ENCODE results near the gene ZBTB1. TPM values are rescaled to one million over a fixed set of nuclear protein-coding genes. Genes with fewer than 3 reads are reported as not detected.
A peak's percentile ranks its signal among the peaks of the same experiment; 100 is the strongest.

The ZBTB1 gene, protein sequence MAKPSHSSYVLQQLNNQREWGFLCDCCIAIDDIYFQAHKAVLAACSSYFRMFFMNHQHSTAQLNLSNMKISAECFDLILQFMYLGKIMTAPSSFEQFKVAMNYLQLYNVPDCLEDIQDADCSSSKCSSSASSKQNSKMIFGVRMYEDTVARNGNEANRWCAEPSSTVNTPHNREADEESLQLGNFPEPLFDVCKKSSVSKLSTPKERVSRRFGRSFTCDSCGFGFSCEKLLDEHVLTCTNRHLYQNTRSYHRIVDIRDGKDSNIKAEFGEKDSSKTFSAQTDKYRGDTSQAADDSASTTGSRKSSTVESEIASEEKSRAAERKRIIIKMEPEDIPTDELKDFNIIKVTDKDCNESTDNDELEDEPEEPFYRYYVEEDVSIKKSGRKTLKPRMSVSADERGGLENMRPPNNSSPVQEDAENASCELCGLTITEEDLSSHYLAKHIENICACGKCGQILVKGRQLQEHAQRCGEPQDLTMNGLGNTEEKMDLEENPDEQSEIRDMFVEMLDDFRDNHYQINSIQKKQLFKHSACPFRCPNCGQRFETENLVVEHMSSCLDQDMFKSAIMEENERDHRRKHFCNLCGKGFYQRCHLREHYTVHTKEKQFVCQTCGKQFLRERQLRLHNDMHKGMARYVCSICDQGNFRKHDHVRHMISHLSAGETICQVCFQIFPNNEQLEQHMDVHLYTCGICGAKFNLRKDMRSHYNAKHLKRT
- total RNA-seq (ENCODE audit: insufficient read depth, low replicate concordance) = 82.3 TPM

DNA sequence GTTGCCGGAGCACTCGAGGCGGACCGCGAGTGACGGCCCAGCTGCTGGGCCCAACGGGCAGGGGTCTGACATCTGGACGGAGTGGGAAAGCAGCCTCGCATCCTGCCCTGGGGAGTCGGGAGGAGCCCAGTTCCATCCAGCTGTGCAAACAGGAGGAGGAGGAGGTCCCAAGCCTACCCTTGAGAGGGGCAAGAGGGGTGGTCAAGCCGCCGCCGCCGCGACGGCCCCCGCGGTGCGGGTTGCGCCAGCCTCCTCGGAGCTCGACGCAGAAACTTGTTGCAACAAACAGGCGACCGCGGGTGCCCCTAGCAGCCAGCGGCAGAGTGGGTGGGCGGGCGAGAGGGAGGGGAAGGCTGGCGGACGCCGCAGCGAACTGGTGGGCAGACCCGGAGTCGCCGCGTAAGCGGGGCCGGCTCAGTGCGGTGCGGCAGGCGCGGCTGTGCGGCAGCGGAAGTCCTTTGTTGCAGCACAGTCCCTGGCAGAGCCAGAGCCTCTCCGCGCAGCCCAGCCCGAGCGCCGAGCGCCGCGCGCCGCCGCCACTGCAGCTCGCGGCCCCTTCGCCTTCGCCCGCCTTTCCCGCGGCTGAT, at the start of gene ZBTB1:
ZBTB1 (plus strand) TSS at position 461 of the 587 bp plus-strand sequence. CDS start 16,735 bp downstream, outside the sequence.
- peak; percentile 88 for DNase-seq (ENCODE audit: low spot score)

DNA sequence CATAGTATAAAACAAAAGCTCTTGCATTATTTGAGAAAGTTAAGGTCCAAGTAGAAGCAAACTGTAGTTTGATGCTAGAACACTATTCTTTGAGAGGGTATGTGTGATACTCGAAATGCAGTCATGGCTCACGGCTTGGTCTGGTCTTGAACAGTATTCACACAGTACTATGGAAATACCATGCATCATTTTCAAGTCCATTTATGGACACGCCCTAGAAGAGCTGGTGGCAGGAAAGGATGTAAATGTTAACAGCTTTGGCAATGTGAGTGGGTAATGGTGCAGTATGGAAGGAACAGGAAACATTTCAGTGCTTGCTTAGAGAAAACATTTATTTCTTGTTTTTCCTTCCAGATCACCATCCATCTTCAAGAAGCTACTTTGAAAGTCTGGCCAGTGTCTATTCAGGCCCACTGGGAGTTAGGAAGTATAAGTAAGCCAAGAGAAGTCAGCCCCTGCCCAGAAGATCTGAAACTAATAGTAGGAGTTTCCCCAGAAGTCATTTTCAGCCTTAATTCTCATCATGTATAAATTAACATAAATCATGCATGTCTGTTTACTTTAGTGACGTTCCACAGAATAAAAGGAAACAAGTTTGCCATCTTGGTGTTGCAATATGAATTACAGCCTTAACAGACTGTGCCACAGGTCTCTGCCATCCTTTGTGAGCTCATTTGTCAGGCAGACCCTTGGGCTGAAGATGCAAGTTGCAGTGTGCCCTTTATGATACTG, 45.0 kb upstream of the ZBTB1 start:
- no peak for DNase-seq (ENCODE audit: low spot score)

DNA sequence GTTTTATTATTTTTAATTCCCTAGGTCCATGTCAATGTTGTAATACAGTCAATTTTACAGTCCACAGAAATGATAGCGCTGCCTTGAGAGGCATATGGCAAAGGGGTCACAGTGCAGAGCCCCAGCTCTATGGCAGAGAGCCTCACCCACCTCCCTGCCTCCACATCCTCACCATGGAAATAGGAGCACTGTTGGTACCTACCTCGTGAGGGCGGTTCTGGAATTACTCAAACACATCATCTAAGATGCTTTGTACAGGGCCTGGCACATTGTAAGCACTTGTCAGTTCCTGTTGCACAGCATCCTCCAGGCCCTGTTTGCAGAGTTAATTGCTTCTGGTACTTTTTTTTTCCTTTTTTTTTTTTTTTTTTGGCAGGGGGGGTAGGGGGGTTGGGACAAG, 43.3 kb upstream of the ZBTB1 start:
- no peak for DNase-seq (ENCODE audit: low spot score)

DNA sequence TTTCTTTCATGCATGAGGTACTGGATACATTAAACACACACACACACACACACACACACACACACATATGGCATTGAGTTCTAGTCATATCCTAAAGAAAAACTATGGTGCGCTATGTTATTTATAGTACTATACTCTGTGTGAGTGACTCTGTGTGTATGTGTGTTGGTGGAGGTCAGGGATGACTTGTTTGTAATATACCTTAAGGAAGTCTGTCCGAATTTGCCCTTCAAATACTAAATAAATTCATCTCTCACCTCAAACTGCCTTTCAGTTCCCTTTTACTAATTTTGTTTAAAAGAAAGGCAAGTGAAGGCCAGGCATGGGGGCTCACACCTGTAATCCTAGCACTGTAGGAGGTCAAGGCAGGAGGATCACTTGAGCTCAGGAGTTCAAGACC, 41.4 kb upstream of the ZBTB1 start:
- DNase-seq (ENCODE audit: low spot score) = no peak

DNA sequence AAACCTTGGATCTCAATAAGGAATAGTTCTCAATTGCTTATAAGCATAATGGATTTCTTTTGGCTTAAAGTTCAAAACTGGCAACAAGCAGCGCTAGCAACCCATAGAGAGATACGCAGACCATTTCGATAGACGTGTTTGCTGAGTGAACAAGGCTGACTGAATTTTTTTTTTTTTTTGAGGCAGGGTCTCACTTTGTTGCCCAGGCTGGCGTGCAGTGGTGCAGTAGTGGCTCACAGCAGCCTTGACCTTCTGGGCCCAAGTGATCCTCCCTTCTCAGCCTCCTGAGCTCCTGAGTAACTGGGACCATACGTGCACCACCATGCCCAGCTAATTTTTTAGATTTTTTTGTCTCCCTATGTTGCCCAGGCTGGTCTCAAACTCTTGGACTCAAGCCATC, 40.7 kb upstream of the ZBTB1 start:
- DNase-seq (ENCODE audit: low spot score) = no peak

DNA sequence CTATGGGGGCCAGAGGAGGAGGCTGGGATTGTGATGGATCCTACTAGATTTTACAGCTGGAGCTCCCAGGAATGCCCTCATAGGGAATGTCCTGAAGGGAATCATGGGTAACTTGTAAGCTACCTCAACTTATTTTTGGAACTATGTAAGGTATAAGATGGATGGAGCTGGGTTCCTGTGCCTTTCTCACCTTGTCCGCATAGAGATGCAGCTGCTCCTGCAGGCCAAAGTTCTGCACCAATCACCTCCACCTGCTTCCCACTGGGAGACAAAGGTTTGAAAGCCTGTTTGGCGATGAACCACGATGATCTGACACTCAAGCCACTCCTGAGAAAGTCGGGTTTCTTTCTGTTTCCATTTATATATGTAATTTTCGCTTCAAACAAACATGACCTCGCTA, 39.9 kb upstream of the ZBTB1 start:
- DNase-seq (ENCODE audit: low spot score) = no peak

DNA sequence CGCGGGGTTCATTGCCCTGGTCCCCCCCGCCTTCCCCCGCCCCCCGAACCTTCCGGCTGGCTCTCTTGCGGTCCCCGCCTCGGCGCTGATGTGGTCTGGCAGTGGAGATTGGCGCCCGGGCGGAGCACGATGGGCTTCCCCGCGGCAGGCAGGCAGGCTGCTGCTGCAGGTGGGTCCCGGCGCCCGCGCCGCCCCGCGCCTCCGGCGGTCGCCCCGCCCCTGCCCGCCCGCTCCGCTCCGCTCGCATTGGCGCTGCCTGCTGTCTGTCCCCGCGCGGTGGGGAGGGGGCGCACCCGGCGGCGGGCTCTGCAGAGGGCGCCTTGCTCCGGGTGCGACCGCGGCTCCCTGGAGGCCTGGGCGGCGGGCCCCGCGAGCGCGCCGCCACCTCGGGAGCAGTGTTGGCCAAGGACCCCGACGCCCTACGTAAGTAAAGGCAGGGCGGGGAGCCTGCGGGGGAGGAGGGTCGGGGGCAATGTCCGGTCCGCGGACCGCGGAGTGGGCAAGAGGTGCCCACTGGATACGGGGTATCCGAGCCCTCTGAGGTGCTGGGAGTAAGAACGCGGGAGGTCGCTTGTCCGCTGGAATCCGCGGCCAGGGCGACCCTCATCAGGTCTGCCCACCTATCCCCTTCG, 39.3 kb upstream of the ZBTB1 start, which contains the start of gene AKAP5:
AKAP5 (plus strand) TSS at position 309 of the 632 bp plus-strand sequence. CDS start 2,896 bp downstream, outside the sequence.
- DNase-seq (ENCODE audit: low spot score) = peak; percentile 66

DNA sequence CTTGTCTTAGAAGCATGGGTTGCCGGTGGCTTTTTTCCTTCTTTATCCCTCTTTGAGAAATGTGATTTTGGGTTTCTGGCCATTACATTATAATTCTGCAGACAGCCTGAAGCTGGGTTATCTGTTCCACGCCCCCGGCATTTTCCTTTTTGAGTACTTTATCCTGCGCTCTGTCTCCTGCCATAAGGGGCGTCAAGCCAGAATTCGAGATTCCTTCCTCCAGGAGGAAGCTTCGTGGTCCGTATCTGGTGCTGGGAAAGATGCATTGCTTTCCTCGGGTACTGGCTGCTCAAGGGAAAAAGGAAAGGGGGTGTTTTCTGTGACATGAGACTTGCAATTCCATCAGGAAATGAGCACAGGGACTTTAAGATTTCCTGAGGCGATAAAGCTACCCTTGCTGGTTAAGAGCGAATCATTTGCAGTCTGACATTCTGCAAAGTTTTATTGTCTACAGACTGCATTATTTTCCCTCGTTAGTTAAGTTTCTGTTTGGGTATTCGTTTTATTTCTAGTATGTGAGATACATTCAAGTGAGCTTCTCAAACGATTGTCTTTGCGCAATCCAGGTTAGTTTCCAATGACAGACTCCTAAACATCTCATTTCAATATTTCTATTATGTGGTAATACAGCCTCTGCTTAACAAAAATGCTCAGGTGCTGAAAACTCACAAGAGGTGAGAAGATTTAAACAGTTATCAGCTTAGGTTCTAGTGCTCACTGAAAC, 38.6 kb upstream of the ZBTB1 start:
- peak; percentile 93 for DNase-seq (ENCODE audit: low spot score)

DNA sequence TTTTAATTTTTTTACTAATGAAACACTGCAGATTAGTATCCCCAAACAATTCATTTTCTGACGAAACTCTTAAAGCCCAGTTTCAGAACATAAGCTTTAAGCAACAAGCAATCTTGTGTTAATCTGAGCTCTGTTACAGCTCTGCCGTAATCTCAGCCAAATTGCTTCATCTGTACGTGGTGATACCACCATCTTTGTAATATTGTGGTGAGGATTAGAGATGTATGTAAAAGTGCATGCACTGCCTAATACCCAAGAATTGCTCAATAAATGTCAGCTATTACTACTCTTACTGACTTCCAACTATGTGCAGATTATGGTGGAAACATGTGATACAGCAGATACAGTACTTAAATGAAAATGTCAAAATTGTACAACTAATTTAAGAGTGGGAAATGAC, 37.5 kb upstream of the ZBTB1 start:
- peak; percentile 80 for DNase-seq (ENCODE audit: low spot score)

DNA sequence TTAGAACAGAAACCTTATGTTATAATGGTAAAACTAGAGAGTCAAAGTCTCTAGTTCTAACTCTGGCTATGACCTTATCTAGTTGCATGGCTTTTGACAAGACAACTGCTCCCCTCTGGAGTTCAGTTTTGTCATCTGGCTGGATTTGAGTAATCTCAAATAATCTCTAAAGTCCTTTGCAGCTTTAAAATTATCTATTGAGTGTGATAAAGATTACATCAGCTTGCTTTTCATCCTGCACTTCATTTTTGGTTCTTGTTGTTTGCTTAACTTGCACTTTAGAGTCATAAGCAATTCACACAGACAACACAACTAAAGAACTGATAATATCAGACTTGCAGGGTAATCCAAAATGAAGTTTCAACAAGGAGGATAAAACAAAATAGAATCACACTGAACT, 37.0 kb upstream of the ZBTB1 start:
- DNase-seq (ENCODE audit: low spot score) = peak; percentile 90

DNA sequence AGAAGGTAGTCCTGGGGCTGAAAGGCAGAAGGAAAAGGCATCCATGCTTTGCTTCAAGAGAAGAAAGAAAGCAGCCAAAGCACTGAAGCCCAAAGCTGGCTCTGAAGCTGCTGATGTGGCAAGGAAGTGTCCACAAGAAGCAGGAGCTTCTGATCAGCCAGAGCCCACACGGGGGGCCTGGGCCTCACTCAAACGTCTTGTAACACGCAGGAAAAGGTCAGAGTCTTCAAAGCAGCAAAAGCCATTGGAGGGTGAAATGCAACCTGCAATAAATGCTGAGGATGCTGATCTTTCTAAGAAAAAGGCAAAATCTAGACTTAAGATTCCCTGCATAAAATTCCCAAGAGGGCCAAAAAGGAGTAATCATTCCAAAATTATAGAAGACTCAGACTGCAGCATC, 36.1 kb upstream of the ZBTB1 start:
- peak; percentile 25 for DNase-seq (ENCODE audit: low spot score)

DNA sequence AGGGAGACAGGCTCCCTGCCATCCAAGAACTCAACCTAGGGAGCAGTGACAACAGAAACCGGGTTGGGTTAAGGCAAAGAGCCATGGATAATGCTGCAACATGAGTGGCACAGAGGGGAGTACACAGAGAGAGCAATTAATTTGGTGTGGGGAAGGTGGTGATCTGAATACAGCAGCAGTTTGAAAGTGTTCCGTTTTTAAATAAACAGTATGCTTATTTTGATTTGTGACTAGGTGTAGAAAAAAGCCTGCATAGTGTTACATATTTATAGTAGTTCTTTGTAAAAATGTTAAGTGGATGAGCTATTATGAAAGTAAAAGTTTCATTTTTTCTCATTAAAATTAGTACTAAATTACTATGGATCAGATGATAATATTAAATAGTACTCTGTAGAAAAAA, 30.5 kb upstream of the ZBTB1 start:
- no peak for DNase-seq (ENCODE audit: low spot score)

DNA sequence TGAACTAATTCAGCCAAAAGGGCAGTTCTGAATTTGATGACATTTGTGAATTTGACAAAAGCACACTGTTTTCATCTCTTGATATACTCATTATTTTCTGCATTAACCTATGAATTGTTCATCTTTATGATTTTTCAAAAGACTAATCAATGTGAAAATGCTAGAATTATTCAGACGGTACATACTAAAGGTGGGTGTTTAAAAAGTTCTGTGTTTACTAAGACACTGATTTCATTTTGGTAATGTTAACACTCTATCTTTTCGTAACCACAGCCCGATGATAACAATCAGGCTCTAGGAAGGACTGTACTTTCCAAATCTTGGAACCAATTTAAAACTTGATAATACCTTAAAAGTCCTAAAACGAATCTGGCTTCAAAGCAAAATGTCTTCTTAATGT, 29.9 kb upstream of the ZBTB1 start:
- no peak for DNase-seq (ENCODE audit: low spot score)

DNA sequence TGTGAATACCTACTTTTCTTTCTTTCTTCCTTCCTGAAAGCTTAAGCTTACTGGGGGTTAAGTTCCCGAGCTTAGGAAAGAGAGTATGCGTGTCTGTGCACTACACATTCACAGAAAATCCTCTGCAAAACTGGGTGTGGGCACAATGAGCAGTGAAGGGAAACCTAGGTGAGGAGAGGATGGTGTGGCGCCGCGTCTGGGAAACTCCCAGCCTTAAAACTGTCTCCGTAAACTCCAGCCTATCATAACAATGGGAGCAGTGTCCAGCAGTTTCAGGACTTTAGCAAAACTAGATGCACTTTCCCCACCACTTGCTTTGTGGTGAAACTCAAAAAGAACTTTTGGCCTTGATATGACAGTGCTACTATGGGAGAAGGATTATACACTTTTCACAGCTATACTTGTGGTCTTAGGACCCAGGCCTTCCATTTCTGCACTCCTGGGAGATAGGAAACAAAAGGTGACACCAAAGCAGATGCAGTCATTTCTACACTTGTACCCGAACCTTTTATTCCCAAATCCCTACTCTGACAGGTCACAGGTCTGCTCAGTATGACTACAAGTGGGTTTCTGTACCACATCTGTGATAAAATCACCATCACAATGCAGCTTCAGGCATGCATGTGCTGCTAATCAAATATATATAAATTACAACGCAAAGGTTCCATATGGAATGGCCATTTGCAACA, 28.8 kb upstream of the ZBTB1 start:
- DNase-seq (ENCODE audit: low spot score) = peak; percentile 15

DNA sequence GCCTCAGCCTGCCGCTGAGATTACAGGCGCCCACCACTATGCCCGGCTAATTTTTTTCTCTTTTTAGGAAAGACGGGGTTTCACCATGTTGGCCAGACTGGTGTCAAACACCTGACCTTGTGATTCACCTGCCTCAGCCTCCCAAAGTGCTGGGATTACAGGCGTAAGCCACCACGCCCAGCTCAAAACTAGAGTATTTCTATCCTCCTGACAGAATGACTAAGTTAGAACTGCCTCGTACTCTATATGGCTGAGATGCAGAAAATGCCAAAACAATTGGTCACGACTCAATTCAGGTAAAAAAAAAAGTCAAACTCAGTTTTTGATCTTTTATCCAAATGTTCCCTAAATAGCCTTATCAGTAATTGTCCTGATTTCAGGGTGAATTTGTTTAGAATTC, 28.1 kb upstream of the ZBTB1 start:
- no peak for DNase-seq (ENCODE audit: low spot score)

DNA sequence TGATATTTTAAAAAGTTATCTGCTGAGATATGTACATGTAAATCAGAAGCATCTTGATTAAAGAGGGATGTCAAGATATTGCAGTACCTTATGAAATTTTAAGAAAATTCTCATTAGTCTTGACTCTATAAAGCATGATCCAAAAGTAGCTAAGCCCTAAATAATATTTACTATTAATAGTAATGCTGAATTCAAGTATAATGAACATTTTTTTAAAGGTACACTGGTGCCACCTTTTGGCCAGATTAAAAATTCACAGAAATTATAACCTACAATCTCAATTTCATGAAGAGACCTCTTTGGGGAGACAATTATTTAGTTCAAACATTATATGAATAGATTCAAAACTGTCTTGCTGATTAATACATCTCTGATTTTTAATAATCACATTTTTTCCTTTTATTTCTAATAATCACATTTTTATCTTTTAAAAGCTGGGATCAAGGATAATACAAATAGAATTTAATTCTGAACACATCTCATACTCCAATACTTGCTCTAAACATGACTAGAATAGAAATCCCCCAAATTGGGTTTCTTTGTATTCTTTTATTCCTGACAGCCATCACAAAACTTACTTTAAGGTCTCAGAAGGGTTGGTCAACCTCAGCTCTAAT, 25.8 kb upstream of the ZBTB1 start:
- DNase-seq (ENCODE audit: low spot score) = peak; percentile 39

DNA sequence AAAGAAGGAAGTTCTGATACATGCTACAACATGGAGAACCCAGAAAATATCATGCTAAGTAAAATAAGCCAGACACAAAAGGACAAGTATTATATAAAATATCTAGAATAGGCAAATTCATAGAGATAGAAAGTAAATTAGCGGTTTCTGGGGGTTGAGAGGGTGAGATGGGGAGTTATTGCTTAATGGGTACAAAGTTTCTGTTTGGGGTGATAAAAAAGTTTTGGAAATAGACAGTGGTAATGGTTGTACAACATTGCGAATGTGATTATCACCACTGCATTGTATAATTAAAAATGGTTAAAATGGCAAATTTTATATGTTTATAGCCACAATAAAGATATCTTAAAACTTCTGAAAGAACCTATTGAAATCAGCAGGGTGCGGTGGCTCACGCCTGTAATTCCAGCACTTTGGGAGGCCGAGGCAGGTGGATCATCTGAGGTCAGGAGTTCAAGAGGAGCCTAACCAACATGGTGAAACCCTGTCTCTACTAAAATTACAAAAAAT, 15.9 kb upstream of the ZBTB1 start:
- DNase-seq (ENCODE audit: low spot score) = no peak

DNA sequence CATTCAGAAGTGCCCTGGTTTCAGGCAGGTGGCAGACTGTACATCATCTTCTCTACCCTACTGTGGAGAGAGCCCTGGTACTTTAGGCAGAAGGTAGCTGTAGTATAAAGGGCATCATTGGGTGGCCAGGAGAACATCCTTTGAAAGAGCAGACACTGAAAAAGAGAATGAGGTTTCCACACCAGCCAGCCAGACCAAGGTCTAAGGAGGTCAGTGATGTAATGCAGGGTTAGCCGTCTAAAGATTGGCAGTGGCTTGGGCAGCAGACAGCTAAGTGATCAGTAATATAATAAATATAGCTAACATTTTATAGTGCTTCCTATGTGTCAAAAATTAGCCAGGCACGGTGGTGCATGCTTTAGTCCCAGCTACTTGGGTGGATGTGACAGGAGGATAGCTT, 12.9 kb upstream of the ZBTB1 start:
- DNase-seq (ENCODE audit: low spot score) = no peak

DNA sequence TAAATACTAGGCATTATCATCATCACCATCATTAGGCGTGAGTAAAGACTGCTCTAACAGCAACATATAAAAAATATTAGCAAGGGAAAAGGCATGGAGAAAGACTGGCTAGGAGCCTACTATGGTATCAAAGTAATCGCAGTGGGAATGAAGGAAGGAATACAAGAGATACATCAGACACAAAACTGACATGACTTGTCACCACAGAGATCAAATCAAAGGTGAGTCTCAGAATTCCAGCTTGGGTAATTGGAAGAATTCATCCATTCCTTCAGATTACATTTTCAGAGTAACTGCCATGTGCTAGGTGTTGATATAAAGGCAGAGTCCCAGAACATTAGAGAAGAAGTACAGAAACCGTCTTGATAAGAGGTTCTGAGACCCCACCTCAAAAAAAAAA, 11.1 kb upstream of the ZBTB1 start:
- no peak for DNase-seq (ENCODE audit: low spot score)
